SK-N-SH treated with all-trans-retinoic acid at 6 μM for 48 hours (cell line): ENCODE data around the gene SLC24A4.

Experiments used
- ATAC-seq: fragments of 200-7000 bp; cut with Tn5 transposase; 3 replicates; pipeline ENCODE4 v1.9.1; 2020; ENCODE audit warnings: mild to moderate bottlenecking, moderate library complexity
- ARNTL ChIP-seq: fragments of 450-650 bp; formaldehyde crosslinking; IDR thresholded peaks from 2 replicates; pipeline ENCODE4 v1.5.0; 2020; ENCODE audit warnings: low read depth, mild to moderate bottlenecking, moderate library complexity, borderline replicate concordance
- BACH2 ChIP-seq: fragments of 250-450 bp; sonication (Bioruptor Pico); IDR thresholded peaks from 2 replicates; pipeline ENCODE4 v1.9.0; 2021; ENCODE audit warnings: mild to moderate bottlenecking, borderline replicate concordance
- CREB5 ChIP-seq: fragments of 250-450 bp; sonication (Bioruptor Pico); IDR thresholded peaks from 2 replicates; pipeline ENCODE4 v1.5.1; 2020; ENCODE audit warnings: low read depth, mild to moderate bottlenecking, moderate library complexity
- CSDC2 ChIP-seq: fragments of 250-450 bp; sonication (Bioruptor Pico); IDR thresholded peaks from 2 replicates; pipeline ENCODE4 v1.5.0; 2020; ENCODE audit warnings: mild to moderate bottlenecking, moderate library complexity
- ESRRG ChIP-seq: fragments of 250-450 bp; sonication (Bioruptor Pico); IDR thresholded peaks from 2 replicates; pipeline ENCODE4 v1.6.1; 2021; ENCODE audit warnings: mild to moderate bottlenecking
- GLIS3 ChIP-seq: fragments of 250-450 bp; sonication (Bioruptor Pico); IDR thresholded peaks from 2 replicates; pipeline ENCODE4 v1.5.0; 2020; ENCODE audit warnings: mild to moderate bottlenecking, moderate library complexity
- ISL1 ChIP-seq: fragments of 250-450 bp; sonication (Bioruptor Pico); IDR thresholded peaks from 2 replicates; pipeline ENCODE4 v2.1.2; 2022; ENCODE audit warnings: mild to moderate bottlenecking, moderate library complexity
- OSR1 ChIP-seq: fragments of 250-450 bp; sonication (Bioruptor Pico); IDR thresholded peaks from 2 replicates; pipeline ENCODE4 v1.8.0; 2022; ENCODE audit warnings: moderate library complexity, mild to moderate bottlenecking, inconsistent platforms
- PATZ1 ChIP-seq: fragments of 250-450 bp; sonication (Bioruptor Pico); IDR thresholded peaks from 2 replicates; pipeline ENCODE4 v1.8.0; 2020; ENCODE audit warnings: mild to moderate bottlenecking, moderate library complexity, borderline replicate concordance
- POU6F1 ChIP-seq: fragments of 250-450 bp; sonication (Bioruptor Pico); IDR thresholded peaks from 2 replicates; pipeline ENCODE4 v1.8.0; 2021; ENCODE audit warnings: low read depth, mild to moderate bottlenecking, moderate library complexity, borderline replicate concordance
- PPARA ChIP-seq: fragments of 250-450 bp; sonication (Bioruptor Pico); IDR thresholded peaks from 2 replicates; pipeline ENCODE4 v1.5.0; 2020; ENCODE audit warnings: mild to moderate bottlenecking, borderline replicate concordance
- RARB ChIP-seq: fragments of 250-450 bp; sonication (Bioruptor Pico); IDR thresholded peaks from 2 replicates; pipeline ENCODE4 v1.8.0; 2021; ENCODE audit warnings: mild to moderate bottlenecking, moderate library complexity
- SNAI2 ChIP-seq: fragments of 250-450 bp; sonication (Bioruptor Pico); IDR thresholded peaks from 2 replicates; pipeline ENCODE4 v1.5.0; 2020; ENCODE audit warnings: mild to moderate bottlenecking, moderate library complexity
- TCF4 ChIP-seq: fragments of 250-450 bp; sonication (Bioruptor Pico); IDR thresholded peaks from 2 replicates; pipeline ENCODE4 v1.8.0; 2021; ENCODE audit warnings: mild to moderate bottlenecking, moderate library complexity, borderline replicate concordance
- TOX ChIP-seq: fragments of 250-450 bp; sonication (Bioruptor Pico); IDR thresholded peaks from 2 replicates; pipeline ENCODE4 v1.8.0; 2021; ENCODE audit warnings: mild to moderate bottlenecking, moderate library complexity, borderline replicate concordance
- TSHZ2 ChIP-seq: fragments of 250-450 bp; sonication (Bioruptor Pico); IDR thresholded peaks from 2 replicates; pipeline ENCODE4 v1.5.0; 2020; ENCODE audit warnings: mild to moderate bottlenecking, moderate library complexity
- ZC3H10 ChIP-seq: fragments of 250-450 bp; sonication (Bioruptor Pico); IDR thresholded peaks from 2 replicates; pipeline ENCODE4 v1.5.1; 2021; ENCODE audit warnings: mild to moderate bottlenecking, moderate library complexity
- ZFP3 ChIP-seq: fragments of 250-450 bp; sonication (Bioruptor Pico); IDR thresholded peaks from 2 replicates; pipeline ENCODE4 v1.5.0; 2020; ENCODE audit warnings: mild to moderate bottlenecking, moderate library complexity
- ZFP30 ChIP-seq: fragments of 450-650 bp; formaldehyde crosslinking; IDR thresholded peaks from 2 replicates; pipeline ENCODE4 v1.5.0; 2022; ENCODE audit warnings: mild to moderate bottlenecking, moderate library complexity
- ZNF565 ChIP-seq: fragments of 450-650 bp; formaldehyde crosslinking; conservative IDR thresholded peaks from 2 replicates; pipeline ENCODE4 v1.5.0; 2020; ENCODE audit warnings: low read depth, mild to moderate bottlenecking, moderate library complexity
- ZNF70 ChIP-seq: fragments of 450-650 bp; formaldehyde crosslinking; IDR thresholded peaks from 2 replicates; pipeline ENCODE4 v1.5.0; 2020; ENCODE audit warnings: mild to moderate bottlenecking, moderate library complexity
- ZNF8 ChIP-seq: fragments of 450-650 bp; formaldehyde crosslinking; IDR thresholded peaks from 2 replicates; pipeline ENCODE4 v1.5.0; 2020; ENCODE audit warnings: mild to moderate bottlenecking, moderate library complexity

The SLC24A4 gene

GRCh38 chr14:92464156-92464555 is 141.2 kb downstream of the SLC24A4 start (continued):
- TF ChIP-seq PATZ1 (CRISPR knock-in tag), result no peak

- TF ChIP-seq TCF4 (CRISPR knock-in tag) (no peak), CREB5 (CRISPR knock-in tag) (no peak), ISL1 (CRISPR knock-in tag) (no peak), ARNTL (CRISPR knock-in tag) (no peak), OSR1 (CRISPR knock-in tag) (no peak), ZNF565 (CRISPR knock-in tag) (no peak), ESRRG (CRISPR knock-in tag) (no peak), BACH2 (CRISPR knock-in tag) (no peak), PPARA (CRISPR knock-in tag) (no peak), CSDC2 (CRISPR knock-in tag) (no peak), ZFP30 (CRISPR knock-in tag) (no peak), PATZ1 (CRISPR knock-in tag) (no peak), ZNF70 (CRISPR knock-in tag) (no peak)
- ATAC-seq, result no peak
These were observed 141.8 kb downstream of the SLC24A4 start for GRCh38 chr14:92464716-92465115.

GRCh38 chr14:92465353-92466055 is 142.5 kb downstream of the SLC24A4 start:
- ATAC-seq, result no peak
- no peak for TF ChIP-seq ZNF8 (CRISPR knock-in tag)
- no peak for TF ChIP-seq ZNF70 (CRISPR knock-in tag)
- TF ChIP-seq RARB, result no peak
- TF ChIP-seq BACH2 (CRISPR knock-in tag), result no peak
- no peak for TF ChIP-seq TOX (CRISPR knock-in tag)
- TF ChIP-seq SNAI2 (CRISPR knock-in tag), result no peak
- no peak for TF ChIP-seq TSHZ2 (CRISPR knock-in tag)
- no peak for TF ChIP-seq PATZ1 (CRISPR knock-in tag)
- TF ChIP-seq ISL1 (CRISPR knock-in tag), result no peak
- no peak for TF ChIP-seq CSDC2 (CRISPR knock-in tag)
- no peak for TF ChIP-seq TCF4 (CRISPR knock-in tag)
- no peak for TF ChIP-seq POU6F1 (CRISPR knock-in tag)
- TF ChIP-seq GLIS3 (CRISPR knock-in tag), result no peak
- no peak for TF ChIP-seq ZFP3 (CRISPR knock-in tag)
- no peak for TF ChIP-seq ZC3H10 (CRISPR knock-in tag)
- no peak for TF ChIP-seq ZNF565 (CRISPR knock-in tag)
- no peak for TF ChIP-seq CREB5 (CRISPR knock-in tag)
- no peak for TF ChIP-seq ZFP30 (CRISPR knock-in tag)
- no peak for TF ChIP-seq ARNTL (CRISPR knock-in tag)
